HEK293 (cell line): Measurements from ENCODE around the gene KRT79.

ENCODE experiments used
- SCRT2 ChIP-seq: fragments of 450-650 bp; formaldehyde crosslinking; IDR thresholded peaks from 2 replicates; pipeline ENCODE4 v1.5.1; 2016; ENCODE audit warnings: missing biosample characterization, missing genetic modification characterization
- SETDB1 ChIP-seq: IDR thresholded peaks from one replicate; pipeline ENCODE4 v1.6.1; 2017; ENCODE audit warnings: mild to moderate bottlenecking, low read length, moderate library complexity, mixed read lengths; ENCODE audit not compliant: insufficient read length
- TCF7L2 ChIP-seq: IDR thresholded peaks from 2 replicates; pipeline ENCODE4 v1.6.1; 2011; ENCODE audit warnings: low read depth, mild to moderate bottlenecking, inconsistent platforms, low read length, moderate library complexity, borderline replicate concordance
- YY1 ChIP-seq: fragments of 450-650 bp; formaldehyde crosslinking; IDR thresholded peaks from 2 replicates; pipeline ENCODE4 v1.5.1; 2018; ENCODE audit warnings: missing biosample characterization, missing genetic modification characterization
- ZNF174 ChIP-seq: fragments of 450-650 bp; formaldehyde crosslinking; IDR thresholded peaks from 2 replicates; pipeline ENCODE4 v1.5.0; 2017; ENCODE audit warnings: missing biosample characterization, mild to moderate bottlenecking, missing genetic modification characterization
- ZNF274 ChIP-seq, 2 experiments: fragments of 200-500 bp in 1 of 2; fragments of 450-650 bp in 1 of 2; sonication (Bioruptor generic) in 1 of 2; formaldehyde crosslinking in 1 of 2; IDR thresholded peaks; 2 replicates each; pipeline versions ENCODE4 v1.5.1 to v1.6.1; 2014 to 2016; ENCODE audit warnings: borderline replicate concordance in 1 of 2, inconsistent platforms in 1 of 2, low read length in 1 of 2, missing biosample characterization in 1 of 2, missing genetic modification characterization in 1 of 2
- ZNF335 ChIP-seq: fragments of 450-650 bp; formaldehyde crosslinking; conservative IDR thresholded peaks from 2 replicates; pipeline ENCODE4 v1.5.1; 2016; ENCODE audit warnings: missing biosample characterization, missing genetic modification characterization
- TF ChIP-seq, protein P1 (sequence below): fragments of 450-650 bp; formaldehyde crosslinking; IDR thresholded peaks from 2 replicates; pipeline ENCODE4 v1.5.1; 2016; ENCODE audit warnings: missing biosample characterization, missing genetic modification characterization

DNA sequence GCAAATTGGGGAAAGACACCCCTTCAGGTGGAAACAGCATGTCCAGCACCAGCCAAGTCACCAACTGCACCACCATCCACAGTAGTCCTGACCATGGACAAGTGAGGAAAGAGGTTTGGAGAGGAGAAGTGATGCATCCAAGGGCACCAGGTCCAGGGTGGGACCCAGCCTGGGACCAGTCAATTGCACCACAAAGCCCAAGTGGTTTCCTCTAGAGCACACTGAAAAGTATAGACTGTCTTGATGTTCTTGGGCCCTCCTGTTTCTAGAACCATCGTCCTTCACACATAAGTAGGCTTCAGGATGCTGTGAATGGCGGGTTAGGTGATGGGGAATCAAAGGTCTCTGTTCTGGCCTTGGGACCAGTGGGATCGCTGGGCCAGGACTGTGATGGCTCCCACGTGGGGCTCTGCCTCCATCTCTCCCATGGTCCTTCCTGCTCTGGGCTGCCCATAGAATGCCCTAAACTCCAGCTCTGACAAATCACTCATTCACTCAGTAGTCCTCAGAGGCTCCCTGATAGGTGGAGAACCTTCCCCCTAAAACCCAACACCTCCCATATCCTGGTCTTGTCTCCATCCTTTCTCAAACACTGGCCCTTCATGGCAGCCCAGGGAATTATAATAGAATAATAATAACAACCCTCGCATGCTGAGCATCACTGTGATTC lies 9.2 kb downstream of the KRT79 start:
- TF ChIP-seq SCRT2 (tag by site-specific recombination): no peak
- TF ChIP-seq, protein P1, sequence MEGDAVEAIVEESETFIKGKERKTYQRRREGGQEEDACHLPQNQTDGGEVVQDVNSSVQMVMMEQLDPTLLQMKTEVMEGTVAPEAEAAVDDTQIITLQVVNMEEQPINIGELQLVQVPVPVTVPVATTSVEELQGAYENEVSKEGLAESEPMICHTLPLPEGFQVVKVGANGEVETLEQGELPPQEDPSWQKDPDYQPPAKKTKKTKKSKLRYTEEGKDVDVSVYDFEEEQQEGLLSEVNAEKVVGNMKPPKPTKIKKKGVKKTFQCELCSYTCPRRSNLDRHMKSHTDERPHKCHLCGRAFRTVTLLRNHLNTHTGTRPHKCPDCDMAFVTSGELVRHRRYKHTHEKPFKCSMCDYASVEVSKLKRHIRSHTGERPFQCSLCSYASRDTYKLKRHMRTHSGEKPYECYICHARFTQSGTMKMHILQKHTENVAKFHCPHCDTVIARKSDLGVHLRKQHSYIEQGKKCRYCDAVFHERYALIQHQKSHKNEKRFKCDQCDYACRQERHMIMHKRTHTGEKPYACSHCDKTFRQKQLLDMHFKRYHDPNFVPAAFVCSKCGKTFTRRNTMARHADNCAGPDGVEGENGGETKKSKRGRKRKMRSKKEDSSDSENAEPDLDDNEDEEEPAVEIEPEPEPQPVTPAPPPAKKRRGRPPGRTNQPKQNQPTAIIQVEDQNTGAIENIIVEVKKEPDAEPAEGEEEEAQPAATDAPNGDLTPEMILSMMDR (tag by site-specific recombination): no peak
- TF ChIP-seq ZNF335: no peak
- no peak for TF ChIP-seq TCF7L2
- TF ChIP-seq ZNF274 (IDR thresholded peaks at IDR 0.05; ENCODE audit: low read length): no peak
- TF ChIP-seq ZNF274 (tag by site-specific recombination; IDR thresholded peaks at IDR 0.05; ENCODE audit: borderline replicate concordance): no peak
- TF ChIP-seq YY1 (tag by site-specific recombination): no peak
- TF ChIP-seq SETDB1: no peak
- TF ChIP-seq ZNF174 (tag by site-specific recombination): no peak
